CD4-positive, CD25-positive, alpha-beta regulatory T cell (primary cell): ENCODE results near the gene NT5C. TPM values are rescaled to one million over a fixed set of nuclear protein-coding genes. Genes with fewer than 3 reads are reported as not detected.
A peak's percentile ranks its signal among the peaks of the same experiment; 100 is the strongest.

Experiments
- ATAC-seq, 2 donors: fragments of 150-1000 bp; cut with Tn5 transposase; one replicate each; pipeline ENCODE4 v1.10.0; 2021; ENCODE audit warnings: low read depth in 2 of 2, moderate number of reproducible peaks in 2 of 2, moderate library complexity in 1 of 2
- DNase-seq, 3 donors: peaks; one replicate each; pipeline versions ENCODE4 v3.0.0 to v3.0.0-alpha.2; 2012 to 2022; ENCODE audit warnings: mixed read lengths in 1 of 3
- H3K27ac ChIP-seq: one replicate; pipeline ENCODE4 v1.7.0; 2013; ENCODE audit warnings: mild to moderate bottlenecking, low read length; ENCODE audit not compliant: insufficient read depth, poor library complexity, severe bottlenecking
- H3K27me3 ChIP-seq: one replicate; pipeline ENCODE4 v1.7.0; 2013; ENCODE audit warnings: low read length; ENCODE audit not compliant: control insufficient read depth, insufficient read depth
- H3K36me3 ChIP-seq: one replicate; pipeline ENCODE4 v1.7.0; 2013; ENCODE audit warnings: mild to moderate bottlenecking, low read length, moderate library complexity; ENCODE audit not compliant: control insufficient read depth, insufficient read depth
- H3K4me1 ChIP-seq: 2 replicates; pipeline ENCODE4 v1.7.0; 2013; ENCODE audit warnings: mild to moderate bottlenecking, low read length; ENCODE audit not compliant: insufficient read depth, control insufficient read depth, poor library complexity, severe bottlenecking
- H3K4me3 ChIP-seq: one replicate; pipeline ENCODE4 v1.7.0; 2013; ENCODE audit warnings: low read depth, mild to moderate bottlenecking, low read length, moderate library complexity
- H3K9me3 ChIP-seq, 2 experiments: 1 replicate in 1 of 2; 2 replicates in 1 of 2; pipeline ENCODE4 v1.7.0; 2013; ENCODE audit warnings: low read length in 2 of 2, mild to moderate bottlenecking in 1 of 2, moderate library complexity in 1 of 2; ENCODE audit not compliant: control insufficient read depth in 2 of 2
- H3K27ac Mint-ChIP-seq, 3 donors: one replicate each; pipeline ENCODE4 v1.8.0; 2020 to 2022; ENCODE audit warnings: mild to moderate bottlenecking in 3 of 3, mixed read lengths in 3 of 3, moderate library complexity in 2 of 3
- H3K27me3 Mint-ChIP-seq: one replicate; pipeline ENCODE4 v1.8.0; 2022; ENCODE audit warnings: mild to moderate bottlenecking, mixed read lengths
- H3K36me3 Mint-ChIP-seq: one replicate; pipeline ENCODE4 v1.8.0; 2020; ENCODE audit warnings: mixed read lengths
- H3K4me1 Mint-ChIP-seq, 4 donors: one replicate each; pipeline ENCODE4 v1.8.0; 2020 to 2022; ENCODE audit warnings: mixed read lengths in 4 of 4, mild to moderate bottlenecking in 1 of 4
- H3K4me3 Mint-ChIP-seq, 4 donors: one replicate each; pipeline ENCODE4 v1.8.0; 2020 to 2022; ENCODE audit warnings: mild to moderate bottlenecking in 4 of 4, mixed read lengths in 4 of 4, moderate library complexity in 3 of 4
- H3K9me3 Mint-ChIP-seq, 7 donors: one replicate each; pipeline ENCODE4 v1.8.0; 2020 to 2022; ENCODE audit warnings: mixed read lengths in 7 of 7, mild to moderate bottlenecking in 3 of 7, moderate library complexity in 2 of 7
- polyA plus RNA-seq, 4 donors: library from polyadenylated mRNA; unstranded; fragments of 300-500 nt; fragmentation: Illumina TruSeq; gene quantifications; one replicate each; pipeline ENCODE4 v1.2.3, GENCODE V29; 2021
- total RNA-seq: library from RNA; stranded (reverse); gene quantifications from one replicate; pipeline ENCODE4 v1.2.3, GENCODE V29; 2022

NT5C gene
- total and polyA plus RNA-seq, 5 donors from 2014 or later: 31.6 to 66.9 (median 57.1) TPM

DNA sequence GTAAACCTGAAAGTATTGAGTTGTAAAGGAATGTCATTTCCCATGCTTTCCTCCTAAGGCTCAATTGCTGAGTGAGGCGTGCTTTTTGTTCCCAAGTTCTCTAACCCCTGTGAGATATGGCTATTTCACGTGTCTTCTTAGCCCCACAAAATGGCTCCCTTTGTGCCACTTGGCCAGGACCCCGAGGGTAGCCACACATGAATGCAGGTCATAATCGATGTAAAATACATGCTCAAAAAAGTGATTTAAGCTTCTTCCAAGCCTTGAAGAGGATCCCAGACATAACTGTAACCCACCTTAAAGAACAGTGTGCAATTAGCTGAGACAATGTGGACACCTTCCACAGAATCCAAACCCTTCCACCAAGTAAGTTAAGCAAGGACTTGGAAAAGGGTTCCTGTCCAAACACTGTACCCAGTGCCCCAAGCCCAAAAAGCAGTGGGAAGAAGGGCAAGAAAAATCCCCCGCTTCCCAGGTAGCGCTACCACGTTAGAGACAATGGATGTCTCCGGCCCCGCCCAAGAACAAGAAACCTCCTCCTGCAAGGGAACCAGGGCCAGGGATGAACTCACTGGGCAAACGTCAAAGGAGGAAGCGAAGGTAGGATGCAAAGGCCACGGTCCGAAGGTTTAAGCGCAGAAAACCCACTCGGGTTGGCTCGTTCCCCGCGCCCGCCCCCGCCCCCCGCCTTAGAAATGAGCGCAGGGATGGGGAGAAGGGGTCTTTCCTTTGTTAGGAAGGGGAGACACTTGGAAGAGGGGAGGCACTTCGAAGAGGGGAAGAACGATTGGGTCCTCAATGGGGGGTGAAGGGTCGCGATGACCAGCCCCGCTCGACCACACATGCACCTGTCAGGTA, 21.6 kb upstream of the NT5C start:
- DNase-seq: peak in 1 of 3 donors; percentile 23
- H3K36me3 ChIP-seq: peaks cover 3% of the 10 kb centered on the region
- H3K4me1 ChIP-seq: peaks cover 31% of the 10 kb centered on the region
- Mint-ChIP-seq H3K36me3 (peaks cover 7% of the 10 kb centered on the region), H3K27me3 (peaks cover 4% of the 10 kb centered on the region), H3K9me3 (no peaks in the 10 kb centered on the region), H3K4me3 (peak overlapping the region; percentile 87 to 94 (median 92)), H3K4me1 (peaks cover 17 to 48% (median 32%) of the 10 kb centered on the region in 4 donors), H3K27ac (peak overlapping the region; percentile 89 to 91 (median 90))
- peak overlapping the region; percentile 94 for H3K4me3 ChIP-seq
- ATAC-seq: no peak
- H3K27ac ChIP-seq: no peak overlapping the region
- H3K9me3 ChIP-seq: no peaks in the 10 kb centered on the region
- H3K27me3 ChIP-seq: no peaks in the 10 kb centered on the region

GRCh38 chr17:75152523-75152921, 21.0 kb upstream of the NT5C start:
- DNase-seq (no peak), ATAC-seq (no peak)
- Histone ChIP-seq H3K36me3 (peaks cover 8% of the 10 kb centered on the region), H3K27me3 (no peaks in the 10 kb centered on the region), H3K27ac (no peak overlapping the region), H3K9me3 (no peaks in the 10 kb centered on the region), H3K4me1 (peaks cover 31% of the 10 kb centered on the region), H3K4me3 (peak overlapping the region; percentile 94)
- peaks cover 4% of the 10 kb centered on the region for H3K27me3 Mint-ChIP-seq
- peak overlapping the region; percentile 87 to 94 (median 92) for H3K4me3 Mint-ChIP-seq
- peaks cover 17 to 49% (median 36%) of the 10 kb centered on the region in 4 donors for H3K4me1 Mint-ChIP-seq
- H3K27ac Mint-ChIP-seq: peak overlapping the region; percentile 11 to 89 (median 70)
- H3K36me3 Mint-ChIP-seq: peaks cover 12% of the 10 kb centered on the region
- no peaks in the 10 kb centered on the region for H3K9me3 Mint-ChIP-seq

DNA sequence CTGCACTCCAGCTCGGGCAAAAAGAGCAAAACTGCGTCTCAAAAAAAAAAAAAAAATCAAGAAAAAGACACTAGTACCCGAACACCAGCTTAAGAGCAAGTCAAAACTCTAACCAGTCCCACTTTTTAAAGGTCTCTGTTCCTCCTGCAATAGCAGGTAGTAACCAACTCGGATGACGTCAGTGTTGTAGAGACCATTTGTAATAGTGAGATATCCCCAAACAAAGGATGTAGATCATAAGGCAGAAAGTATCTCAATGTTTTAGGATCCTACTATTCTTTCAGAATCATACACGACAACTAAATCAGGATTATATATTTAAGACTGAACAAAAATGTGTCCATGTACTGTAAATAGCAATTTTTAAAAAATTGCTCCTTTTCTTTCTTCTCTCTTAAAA, 20.4 kb upstream of the NT5C start:
- Mint-ChIP-seq H3K36me3 (peaks cover 18% of the 10 kb centered on the region), H3K9me3 (no peaks in the 10 kb centered on the region), H3K4me3 (peak overlapping the region; percentile 87 to 94 (median 92)), H3K4me1 (peaks cover 17 to 51% (median 36%) of the 10 kb centered on the region in 4 donors), H3K27ac (peak overlapping the region in 2 of 3 donors; percentile 70 to 89), H3K27me3 (peaks cover 4% of the 10 kb centered on the region)
- no peak for DNase-seq
- Histone ChIP-seq H3K27me3 (no peaks in the 10 kb centered on the region), H3K27ac (no peak overlapping the region), H3K4me1 (peaks cover 31% of the 10 kb centered on the region), H3K9me3 (no peaks in the 10 kb centered on the region), H3K36me3 (peaks cover 14% of the 10 kb centered on the region), H3K4me3 (peak overlapping the region; percentile 94)
- ATAC-seq: no peak

GRCh38 chr17:75147878-75148546, 16.5 kb upstream of the NT5C start:
- H3K4me3 Mint-ChIP-seq: peak overlapping the region in 1 of 4 donors; percentile 66
- peaks cover 17 to 41% (median 24%) of the 10 kb centered on the region in 4 donors for H3K4me1 Mint-ChIP-seq
- H3K27ac Mint-ChIP-seq: peak overlapping the region; percentile 29 to 51 (median 38)
- DNase-seq (no peak), ATAC-seq (no peak)
- H3K27me3 Mint-ChIP-seq: no peaks in the 10 kb centered on the region
- Histone ChIP-seq H3K27me3 (no peaks in the 10 kb centered on the region), H3K27ac (no peak overlapping the region), H3K4me1 (peaks cover 12% of the 10 kb centered on the region), H3K4me3 (no peak overlapping the region), H3K36me3 (peaks cover 46% of the 10 kb centered on the region), H3K9me3 (no peaks in the 10 kb centered on the region)
- H3K9me3 Mint-ChIP-seq: no peaks in the 10 kb centered on the region
- peaks cover 19% of the 10 kb centered on the region for H3K36me3 Mint-ChIP-seq

GRCh38 chr17:75146592-75146991, 15.1 kb upstream of the NT5C start:
- no peaks in the 10 kb centered on the region for H3K9me3 ChIP-seq
- Mint-ChIP-seq H3K9me3 (no peaks in the 10 kb centered on the region), H3K27me3 (no peaks in the 10 kb centered on the region), H3K4me3 (no peak overlapping the region), H3K27ac (peak overlapping the region in 2 of 3 donors; percentile 29 to 32), H3K4me1 (peaks cover 5 to 27% (median 14%) of the 10 kb centered on the region in 4 donors), H3K36me3 (peaks cover 19% of the 10 kb centered on the region)
- H3K27me3 ChIP-seq: no peaks in the 10 kb centered on the region
- no peak for DNase-seq
- H3K27ac ChIP-seq: no peak overlapping the region
- H3K4me3 ChIP-seq: no peak overlapping the region
- peaks cover 2% of the 10 kb centered on the region for H3K4me1 ChIP-seq
- H3K36me3 ChIP-seq: peaks cover 49% of the 10 kb centered on the region
- no peak for ATAC-seq

- no peak overlapping the region for H3K4me3 Mint-ChIP-seq
- H3K4me1 Mint-ChIP-seq: peaks cover 9 to 38% (median 24%) of the 10 kb centered on the region in 4 donors
- H3K9me3 Mint-ChIP-seq: no peaks in the 10 kb centered on the region
- peaks cover 12% of the 10 kb centered on the region for H3K4me1 ChIP-seq
- H3K4me3 ChIP-seq: no peak overlapping the region
- H3K9me3 ChIP-seq: no peaks in the 10 kb centered on the region
- no peaks in the 10 kb centered on the region for H3K27me3 Mint-ChIP-seq
- DNase-seq: no peak
- H3K27ac Mint-ChIP-seq: no peak overlapping the region
- ATAC-seq: no peak
- no peaks in the 10 kb centered on the region for H3K27me3 ChIP-seq
- no peak overlapping the region for H3K27ac ChIP-seq
- H3K36me3 ChIP-seq: peaks cover 49% of the 10 kb centered on the region
- H3K36me3 Mint-ChIP-seq: peaks cover 19% of the 10 kb centered on the region
Observed at GRCh38 chr17:75144816-75145512, 13.4 kb upstream of the NT5C start.

DNA sequence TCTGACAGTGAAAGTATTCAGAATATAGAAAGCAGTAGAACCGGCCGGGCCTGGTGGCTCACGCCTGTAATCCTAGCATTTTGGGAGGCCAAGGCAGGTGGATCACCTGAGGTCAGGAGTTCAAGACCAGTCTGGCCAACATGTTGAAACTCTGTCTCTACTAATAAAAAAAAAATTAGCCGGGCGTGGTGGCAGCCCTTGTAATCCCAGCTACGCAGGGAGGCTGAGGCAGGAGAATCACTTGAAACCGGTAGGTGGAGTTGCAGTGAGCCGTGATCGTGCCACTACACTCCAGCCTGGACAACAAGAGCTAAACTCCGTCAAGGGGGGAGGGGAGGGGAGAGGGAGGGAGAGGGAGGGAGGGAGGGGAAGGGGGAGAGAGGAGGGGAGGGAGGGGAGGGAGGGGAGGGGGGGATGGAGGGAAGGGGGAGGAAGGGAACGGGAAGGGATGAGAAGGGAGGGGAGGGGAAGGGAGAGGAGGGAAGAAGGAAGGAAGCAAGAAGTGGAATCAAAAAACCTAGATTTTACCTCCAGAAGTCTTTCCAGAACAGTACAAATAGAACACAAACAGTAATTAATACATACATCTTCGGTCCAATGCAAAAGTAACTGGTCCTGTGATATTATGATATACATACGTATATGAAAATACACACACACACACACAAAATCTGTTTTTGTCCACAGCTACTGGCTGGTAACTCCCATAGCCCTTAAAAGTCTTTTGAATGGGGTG, 10.9 kb upstream of the NT5C start:
- peaks cover 6% of the 10 kb centered on the region for H3K36me3 Mint-ChIP-seq
- no peak for ATAC-seq
- Histone ChIP-seq H3K4me1 (peaks cover 12% of the 10 kb centered on the region), H3K4me3 (no peak overlapping the region), H3K27me3 (no peaks in the 10 kb centered on the region), H3K27ac (no peak overlapping the region), H3K36me3 (peaks cover 39% of the 10 kb centered on the region), H3K9me3 (no peaks in the 10 kb centered on the region)
- no peak overlapping the region for H3K27ac Mint-ChIP-seq
- no peak overlapping the region for H3K4me3 Mint-ChIP-seq
- no peaks in the 10 kb centered on the region for H3K27me3 Mint-ChIP-seq
- H3K9me3 Mint-ChIP-seq: no peaks in the 10 kb centered on the region
- DNase-seq: no peak
- peaks cover 4 to 20% (median 13%) of the 10 kb centered on the region in 4 donors for H3K4me1 Mint-ChIP-seq
